Endothelial cell of umbilical vein (primary cell): ENCODE measurements around the gene MTG2.

Experiments used
- JUN ChIP-seq: IDR thresholded peaks from 2 replicates; pipeline ENCODE4 v1.6.1; 2011; ENCODE audit warnings: borderline replicate concordance, low read depth; ENCODE audit not compliant: insufficient read length, insufficient read depth
- MAX ChIP-seq: IDR thresholded peaks from 2 replicates; pipeline ENCODE4 v1.6.1; 2011; ENCODE audit not compliant: insufficient read depth, insufficient read length
- POLR2AphosphoS5 ChIP-seq: IDR thresholded peaks from 2 replicates; pipeline ENCODE4 v1.6.1; 2012; ENCODE audit warnings: low read depth, mild to moderate bottlenecking, control low read depth, low read length, moderate library complexity; ENCODE audit not compliant: insufficient read depth
- TF ChIP-seq, protein P1 (sequence below), 2 donors: IDR thresholded peaks; 1 replicate in 1 of 2; 2 replicates in 1 of 2; pipeline ENCODE4 v1.5.1; 2011; ENCODE audit warnings: low read length in 2 of 2, mild to moderate bottlenecking in 2 of 2, moderate library complexity in 2 of 2, control low read depth in 1 of 2, inconsistent platforms in 1 of 2, low read depth in 1 of 2; ENCODE audit not compliant: insufficient read depth in 1 of 2; ENCODE audit errors: extremely low read depth in 1 of 2

DNA sequence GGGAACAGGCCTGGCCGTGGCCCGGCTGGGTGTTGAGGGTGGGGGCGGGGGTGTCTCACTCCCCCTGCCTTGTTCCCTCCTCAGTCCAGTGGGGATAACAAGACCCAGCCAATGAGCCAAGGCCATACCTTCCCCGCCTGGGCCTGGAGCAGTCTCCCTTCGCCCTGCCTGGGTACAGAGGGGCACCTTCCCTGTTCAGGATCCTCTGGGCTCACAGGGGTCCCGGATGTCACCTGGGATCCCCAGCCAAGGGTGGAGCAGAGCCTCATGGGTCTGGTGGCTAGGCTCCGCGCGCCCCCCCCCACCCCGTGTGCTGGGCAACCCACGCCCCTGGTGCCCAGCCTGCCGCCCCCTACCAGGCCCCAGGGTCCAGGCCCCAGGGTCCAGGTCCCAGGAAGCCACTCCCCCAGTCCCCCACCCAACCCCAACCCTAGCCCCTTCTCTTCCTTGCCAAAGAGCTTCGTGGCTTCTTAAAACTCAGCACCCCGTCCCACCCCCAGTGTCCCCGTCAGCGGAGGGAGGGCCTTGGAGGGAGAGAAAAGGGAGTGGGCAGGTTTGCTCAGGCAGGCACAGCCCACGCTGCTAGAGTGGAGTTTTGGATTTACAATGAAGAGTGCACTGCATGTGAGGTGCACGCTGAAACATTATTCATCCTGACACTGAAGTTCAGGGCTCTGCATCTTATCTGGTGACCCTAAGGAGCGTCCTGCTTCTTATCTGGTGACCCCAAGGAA lies 25.4 kb downstream of the MTG2 start:
- TF ChIP-seq, protein P1, sequence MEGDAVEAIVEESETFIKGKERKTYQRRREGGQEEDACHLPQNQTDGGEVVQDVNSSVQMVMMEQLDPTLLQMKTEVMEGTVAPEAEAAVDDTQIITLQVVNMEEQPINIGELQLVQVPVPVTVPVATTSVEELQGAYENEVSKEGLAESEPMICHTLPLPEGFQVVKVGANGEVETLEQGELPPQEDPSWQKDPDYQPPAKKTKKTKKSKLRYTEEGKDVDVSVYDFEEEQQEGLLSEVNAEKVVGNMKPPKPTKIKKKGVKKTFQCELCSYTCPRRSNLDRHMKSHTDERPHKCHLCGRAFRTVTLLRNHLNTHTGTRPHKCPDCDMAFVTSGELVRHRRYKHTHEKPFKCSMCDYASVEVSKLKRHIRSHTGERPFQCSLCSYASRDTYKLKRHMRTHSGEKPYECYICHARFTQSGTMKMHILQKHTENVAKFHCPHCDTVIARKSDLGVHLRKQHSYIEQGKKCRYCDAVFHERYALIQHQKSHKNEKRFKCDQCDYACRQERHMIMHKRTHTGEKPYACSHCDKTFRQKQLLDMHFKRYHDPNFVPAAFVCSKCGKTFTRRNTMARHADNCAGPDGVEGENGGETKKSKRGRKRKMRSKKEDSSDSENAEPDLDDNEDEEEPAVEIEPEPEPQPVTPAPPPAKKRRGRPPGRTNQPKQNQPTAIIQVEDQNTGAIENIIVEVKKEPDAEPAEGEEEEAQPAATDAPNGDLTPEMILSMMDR (IDR thresholded peaks at IDR 0.05; ENCODE audit: extremely low read depth in 1 of 2, insufficient read depth in 1 of 2, low read depth in 1 of 2, low read length in 2 of 2): no peak
- TF ChIP-seq POLR2AphosphoS5 (no peak), MAX (no peak), JUN (no peak)
